HG03039 (cell line): ENCODE data around the gene PDE6C.

Experiments used
- ATAC-seq: cut with Tn5 transposase; IDR thresholded peaks from one replicate; pipeline ENCODE4 v1.9.1; 2021; ENCODE audit warnings: mild to moderate bottlenecking, moderate library complexity; ENCODE audit not compliant: unreplicated experiment

PDE6C gene

DNA sequence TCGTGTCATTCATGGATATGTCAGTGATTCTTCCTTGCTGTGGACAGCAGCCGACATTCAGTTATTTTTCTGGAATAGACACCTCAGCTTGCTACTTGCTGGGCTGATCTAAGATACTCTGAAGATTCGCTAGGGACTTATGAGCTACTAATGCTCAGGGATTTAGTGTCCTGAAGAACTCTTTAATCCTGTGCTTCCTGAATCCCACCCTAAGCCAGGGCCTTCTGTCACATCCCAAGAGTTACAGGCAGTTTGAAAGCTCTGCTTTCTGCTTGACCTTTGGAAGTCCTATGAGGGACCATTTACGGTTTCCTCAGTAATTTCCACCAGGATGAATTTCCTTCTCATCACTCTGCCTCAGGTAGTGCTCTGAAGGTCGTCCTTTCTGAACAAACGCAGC is at the start of gene PDE6C:
TSS of gene PDE6C (plus strand) at position 227 of the 400 bp plus-strand sequence. CDS start 189 bp downstream, outside the sequence.
- ATAC-seq: no peak

DNA sequence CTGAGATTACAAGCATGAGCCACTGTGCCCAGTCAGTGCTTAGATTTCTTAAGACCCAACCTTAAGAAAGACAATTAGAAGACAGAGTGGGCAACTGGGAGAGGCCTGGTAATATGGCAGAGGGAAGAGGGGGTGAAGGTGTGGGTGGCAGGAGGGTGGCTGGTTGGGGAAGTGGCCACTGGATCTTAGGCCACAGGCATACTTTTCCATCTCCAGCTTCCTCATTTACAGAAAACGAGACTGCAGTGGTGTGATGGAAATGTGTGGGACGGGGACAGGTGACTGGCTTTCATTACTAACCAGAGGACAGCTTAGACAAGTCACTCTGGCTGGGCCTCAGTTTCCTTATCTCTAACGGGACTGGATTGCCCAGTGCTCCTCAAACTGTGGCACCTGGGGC is 46.9 kb upstream of the PDE6C start:
- ATAC-seq: no peak

DNA sequence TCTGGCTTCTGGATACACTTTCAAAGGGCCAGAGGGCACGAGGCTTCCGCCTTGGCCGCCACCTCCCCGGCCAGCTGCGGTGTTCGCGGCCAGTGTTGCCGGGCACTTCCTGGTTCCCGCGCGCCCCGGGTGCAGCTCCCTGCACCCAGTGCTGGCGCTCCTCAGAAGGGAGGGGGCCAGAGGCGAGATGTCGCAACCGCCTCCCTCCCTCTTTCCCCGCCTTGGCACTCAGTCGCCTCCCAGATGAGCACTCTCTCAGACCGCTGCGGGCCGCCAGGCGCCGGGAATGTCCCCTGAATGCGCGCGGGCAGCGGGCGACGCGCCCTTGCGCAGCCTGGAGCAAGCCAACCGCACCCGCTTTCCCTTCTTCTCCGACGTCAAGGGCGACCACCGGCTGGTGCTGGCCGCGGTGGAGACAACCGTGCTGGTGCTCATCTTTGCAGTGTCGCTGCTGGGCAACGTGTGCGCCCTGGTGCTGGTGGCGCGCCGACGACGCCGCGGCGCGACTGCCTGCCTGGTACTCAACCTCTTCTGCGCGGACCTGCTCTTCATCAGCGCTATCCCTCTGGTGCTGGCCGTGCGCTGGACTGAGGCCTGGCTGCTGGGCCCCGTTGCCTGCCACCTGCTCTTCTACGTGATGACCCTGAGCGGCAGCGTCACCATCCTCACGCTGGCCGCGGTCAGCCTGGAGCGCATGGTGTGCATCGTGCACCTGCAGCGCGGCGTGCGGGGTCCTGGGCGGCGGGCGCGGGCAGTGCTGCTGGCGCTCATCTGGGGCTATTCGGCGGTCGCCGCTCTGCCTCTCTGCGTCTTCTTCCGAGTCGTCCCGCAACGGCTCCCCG is 45.7 kb upstream of the PDE6C start, which contains the start of gene FFAR4:
TSS of gene FFAR4 (plus strand) at position 231 of the 842 bp plus-strand sequence. CDS start at position 287, 56 bp downstream.
- ATAC-seq: no peak

DNA sequence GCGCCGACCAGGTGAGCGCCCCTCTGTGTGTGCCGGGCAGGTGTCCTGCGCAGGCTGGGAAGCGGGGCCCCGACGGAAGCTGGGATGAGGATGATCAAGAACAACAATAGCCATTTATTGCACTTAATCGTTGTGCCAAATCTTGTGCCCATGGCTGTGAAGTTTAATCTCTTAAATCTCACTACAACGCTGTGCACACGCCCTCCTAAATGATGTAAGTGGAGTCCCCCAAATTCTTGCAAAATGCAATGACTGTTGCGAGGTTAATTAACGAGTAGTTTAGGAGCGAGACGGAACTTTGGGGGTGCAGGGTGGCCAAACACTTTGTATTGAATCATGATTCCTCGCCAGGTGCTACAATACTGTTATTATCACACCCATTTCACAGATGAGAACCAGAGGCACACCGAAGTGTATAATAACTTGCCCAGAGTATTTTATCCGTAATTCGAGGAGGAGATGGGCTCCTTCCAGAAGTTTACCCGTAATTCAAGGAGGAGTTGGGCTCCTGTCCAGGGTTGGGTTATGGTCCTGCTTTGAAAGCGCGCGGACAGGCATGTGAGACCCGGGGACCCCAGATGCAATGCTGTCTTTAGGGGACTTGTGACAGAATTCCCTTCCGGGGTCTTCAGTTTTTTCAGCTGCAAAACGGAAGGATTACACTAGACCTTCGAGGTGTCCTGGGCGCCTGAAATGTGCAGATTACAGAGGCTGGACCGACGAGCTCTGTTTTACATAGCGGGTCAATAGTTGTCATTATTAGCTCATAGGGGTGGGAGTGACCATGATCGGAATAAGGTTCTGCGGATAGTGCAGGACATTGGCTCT is 44.8 kb upstream of the PDE6C start:
- no peak for ATAC-seq

DNA sequence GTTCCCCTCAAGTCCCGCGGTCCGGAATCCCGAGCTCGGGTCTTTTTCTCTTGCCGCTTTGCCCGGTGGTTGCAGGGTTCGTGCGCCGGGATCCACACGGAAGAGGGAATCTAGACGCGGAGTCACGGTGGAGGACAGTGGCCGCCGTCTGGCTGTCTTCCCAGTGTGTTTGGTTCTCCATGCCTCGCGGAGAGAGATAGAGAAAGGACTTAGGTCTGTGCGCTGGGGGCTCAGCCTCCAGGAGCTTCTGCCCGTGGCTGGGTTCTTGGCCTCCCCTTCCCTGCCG is 44.3 kb upstream of the PDE6C start:
- ATAC-seq: no peak

DNA sequence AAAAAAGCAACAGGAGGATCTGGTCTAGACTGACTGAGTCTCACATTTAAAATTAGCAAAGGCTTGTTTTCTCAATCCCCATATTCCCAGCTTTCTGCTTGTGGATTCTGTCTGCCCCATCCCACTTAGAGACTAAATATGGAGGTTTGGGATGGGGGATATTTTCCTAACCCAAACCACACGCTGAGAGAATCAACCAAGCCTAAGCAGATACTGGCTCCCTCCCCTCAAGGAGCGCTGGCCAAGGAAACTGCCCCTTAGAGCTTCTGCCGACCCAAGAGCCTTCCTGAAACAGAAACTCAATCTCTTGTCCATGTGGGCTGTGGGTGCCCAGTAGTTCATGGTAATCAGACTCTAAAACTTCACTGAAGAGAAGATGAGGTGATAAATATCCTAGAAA is 42.0 kb upstream of the PDE6C start:
- no peak for ATAC-seq

DNA sequence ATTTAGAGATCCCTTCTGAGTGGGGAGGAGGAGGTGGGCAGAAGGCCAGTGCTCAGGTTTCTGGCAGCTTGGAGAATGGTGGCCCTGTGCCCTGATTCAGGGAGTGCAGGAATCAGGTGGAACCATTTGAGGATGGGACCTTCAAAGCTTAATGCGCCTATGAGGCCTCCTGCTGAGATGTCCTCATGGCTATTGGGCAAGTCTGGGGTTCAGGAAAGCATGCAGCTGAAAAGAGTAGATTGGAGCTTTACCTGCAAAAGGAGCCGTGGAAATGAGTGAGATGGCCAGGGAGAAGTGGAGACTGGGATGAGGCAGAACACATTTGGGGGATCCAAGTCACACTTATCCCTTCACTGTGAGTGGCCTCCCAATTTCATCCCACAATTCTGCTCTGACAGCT is 39.7 kb upstream of the PDE6C start:
- ATAC-seq: no peak

DNA sequence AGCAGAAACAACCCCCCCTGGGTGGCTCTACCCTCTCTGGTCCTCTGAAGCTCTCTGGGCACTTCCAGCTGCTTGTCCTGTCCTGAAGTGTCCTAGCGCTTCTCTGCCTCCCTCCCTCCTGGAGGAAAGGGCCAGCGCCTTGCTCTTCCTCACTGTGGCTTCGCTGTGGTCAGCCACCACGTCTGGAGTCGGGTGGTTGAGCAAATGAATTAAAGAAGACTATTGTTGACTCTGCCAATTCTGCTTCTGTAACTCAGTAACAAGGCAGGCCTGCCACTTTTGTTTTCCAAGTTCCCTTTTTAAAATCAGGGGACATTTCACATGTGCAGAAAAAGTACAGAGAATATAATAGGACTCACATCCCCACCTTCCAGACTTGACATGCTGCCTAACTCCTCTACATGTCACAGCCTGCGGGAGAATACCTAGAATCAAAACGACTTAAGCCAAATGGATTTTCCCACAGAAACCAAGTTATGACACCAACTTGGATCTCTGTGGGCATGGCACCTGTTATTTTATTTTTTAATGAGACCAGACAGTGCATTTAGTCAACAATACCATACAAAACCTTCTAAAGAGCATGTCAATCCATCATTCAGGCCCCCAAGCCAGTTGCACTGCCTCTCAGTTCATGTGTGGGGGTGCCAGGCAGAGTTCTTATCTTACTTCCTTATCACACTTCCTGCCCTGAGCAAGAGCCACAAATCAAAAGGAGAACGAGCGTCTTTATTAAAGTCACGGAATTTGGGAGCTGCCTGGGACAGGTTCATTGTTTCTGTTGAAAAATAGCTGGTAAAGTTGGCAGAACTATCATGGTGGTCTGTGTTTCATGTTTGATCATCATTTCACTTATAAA is 39.1 kb upstream of the PDE6C start:
- ATAC-seq: no peak

DNA sequence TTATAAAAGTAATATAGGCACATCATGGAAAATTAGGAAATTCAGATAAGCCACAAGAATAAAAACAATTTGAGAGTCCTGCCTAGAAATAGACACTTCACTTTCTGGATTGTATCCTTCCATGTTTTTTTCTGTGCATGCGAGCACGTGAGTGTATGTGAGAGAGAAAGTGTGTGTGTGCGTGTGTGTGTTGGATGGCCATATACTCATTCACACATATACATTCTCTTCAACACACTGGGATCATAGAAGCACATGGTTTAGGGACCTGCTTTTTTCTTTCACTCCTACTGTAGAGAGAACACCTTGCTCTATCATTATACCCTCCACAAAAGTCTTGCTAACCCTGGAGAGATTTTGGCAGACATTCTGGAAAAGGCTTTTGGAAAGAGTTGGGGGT is 38.4 kb upstream of the PDE6C start:
- no peak for ATAC-seq

DNA sequence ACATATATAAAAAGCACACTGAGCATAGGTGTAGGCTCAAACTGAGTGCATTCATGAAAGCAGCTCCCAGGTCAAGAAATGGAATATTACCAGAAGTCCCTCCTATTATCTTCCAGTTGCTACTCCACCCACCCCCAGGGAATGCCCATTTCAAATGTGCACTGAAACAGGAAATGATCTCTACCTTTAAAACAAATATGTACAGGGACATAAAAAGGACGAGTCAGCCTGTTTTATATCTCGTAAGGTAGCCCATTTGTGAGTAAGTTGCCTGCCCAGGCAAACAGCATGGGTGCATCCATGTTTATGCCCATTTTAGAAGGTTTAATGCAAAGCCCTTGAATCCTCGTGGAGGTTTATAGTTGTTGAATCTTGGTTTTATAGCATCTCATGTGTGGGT is 35.4 kb upstream of the PDE6C start:
- ATAC-seq: no peak

DNA sequence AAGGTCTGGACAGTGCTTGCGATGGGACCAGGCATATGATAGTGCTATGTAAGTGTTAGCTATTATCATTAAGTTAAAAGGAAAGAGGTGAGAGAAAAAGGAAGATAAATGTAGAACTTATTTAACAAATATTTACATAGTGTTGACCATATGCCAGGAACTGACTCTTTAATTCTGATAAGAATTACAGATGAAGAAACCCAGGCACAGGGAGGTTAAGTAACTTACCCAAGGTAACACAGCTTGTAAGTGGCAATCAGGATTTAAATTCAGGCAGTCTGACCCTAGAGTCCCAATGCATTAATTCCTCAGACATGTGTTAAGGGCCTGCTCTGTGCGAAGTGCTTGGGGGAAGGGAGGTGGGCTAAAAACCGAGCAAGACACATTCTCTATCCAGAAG is 34.8 kb upstream of the PDE6C start:
- ATAC-seq: no peak

DNA sequence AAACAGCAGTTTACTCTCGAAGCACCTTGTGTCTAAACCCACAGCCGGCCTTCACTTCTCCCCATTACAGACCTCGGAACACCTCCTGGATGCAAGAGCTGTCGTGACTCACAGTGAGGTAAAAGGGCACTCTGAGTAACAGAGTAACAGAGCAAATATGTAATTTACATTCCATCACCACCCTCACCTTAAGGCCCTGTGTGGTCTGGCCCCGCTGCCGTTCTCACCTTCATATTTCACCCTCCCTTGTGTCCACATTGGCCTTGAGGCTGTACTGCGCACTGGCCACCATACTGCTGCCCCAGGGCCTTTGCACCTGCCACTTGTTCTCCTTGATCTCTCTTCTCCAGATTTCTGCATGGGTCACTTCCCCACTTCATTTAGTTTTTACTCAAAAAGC is 33.2 kb upstream of the PDE6C start:
- no peak for ATAC-seq

DNA sequence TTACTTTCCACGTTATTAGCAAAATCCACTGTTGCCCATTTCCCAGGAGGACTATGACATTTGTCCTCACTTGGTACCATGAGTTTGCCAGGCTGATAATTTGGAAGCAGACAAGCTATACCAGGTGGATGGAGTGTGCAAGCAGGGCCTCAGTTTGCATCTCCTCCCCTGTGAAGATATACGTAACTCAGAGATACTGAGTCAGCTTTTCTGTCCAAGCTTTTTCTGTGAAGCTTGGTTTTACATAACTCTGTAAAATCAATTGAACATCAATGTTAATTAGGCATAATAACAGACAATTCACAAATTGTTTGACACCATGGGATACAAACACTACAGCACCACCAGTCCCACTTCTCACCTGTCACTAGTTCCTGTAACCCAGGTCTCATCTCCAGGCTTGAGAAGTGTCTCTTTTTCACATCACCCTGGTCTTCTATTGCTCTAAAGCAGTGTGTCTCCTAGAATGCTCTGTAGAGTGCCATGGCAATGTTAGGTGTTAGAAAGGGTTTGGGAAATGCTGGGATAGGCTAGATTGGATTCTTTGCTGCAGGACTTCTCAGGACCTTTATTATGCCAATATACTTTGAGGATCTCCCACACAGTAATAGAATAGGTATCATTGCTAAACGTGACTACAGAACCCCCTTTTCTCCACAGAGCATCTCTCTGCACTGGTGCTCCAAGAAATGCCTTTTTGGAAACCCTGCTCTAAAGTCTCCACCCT is 32.2 kb upstream of the PDE6C start:
- ATAC-seq: no peak

DNA sequence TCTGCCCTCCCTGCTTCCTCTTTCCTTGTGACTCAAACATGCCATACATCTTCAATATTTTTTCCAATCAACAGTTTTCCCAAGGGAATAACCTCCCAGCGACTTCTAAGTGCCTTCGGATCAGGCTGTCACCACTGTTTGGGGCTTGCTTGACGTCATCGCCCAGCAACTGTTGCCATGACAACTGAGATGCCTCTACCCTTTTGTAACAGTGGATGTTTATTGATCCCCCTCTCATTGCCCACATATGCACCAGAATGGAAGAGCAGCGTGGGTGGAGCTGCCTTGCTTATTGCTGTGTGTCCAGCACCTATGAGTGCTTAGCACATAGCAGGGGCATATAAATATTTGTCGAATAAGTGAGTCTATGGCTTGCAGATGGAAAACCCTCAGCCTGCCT is 31.5 kb upstream of the PDE6C start:
- ATAC-seq: no peak

DNA sequence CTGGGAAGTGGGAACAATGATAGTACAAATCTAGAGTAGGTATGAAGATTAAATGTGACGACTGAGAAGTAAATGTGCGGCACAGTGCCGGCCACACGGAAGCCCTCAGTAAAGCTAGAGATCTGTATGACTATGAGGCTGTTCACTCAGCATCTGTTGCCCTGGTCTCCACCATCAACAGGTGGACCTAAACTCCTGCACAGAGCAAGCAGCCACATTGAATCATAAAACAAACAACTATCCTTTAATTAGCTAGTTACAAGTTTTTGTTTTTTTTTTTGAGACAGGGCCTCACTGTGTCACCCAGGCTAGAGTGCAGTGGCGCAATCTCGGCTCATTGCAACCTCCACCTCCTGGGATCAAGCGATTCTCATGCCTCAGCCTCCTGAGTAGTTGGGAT is 27.9 kb upstream of the PDE6C start:
- ATAC-seq: no peak

DNA sequence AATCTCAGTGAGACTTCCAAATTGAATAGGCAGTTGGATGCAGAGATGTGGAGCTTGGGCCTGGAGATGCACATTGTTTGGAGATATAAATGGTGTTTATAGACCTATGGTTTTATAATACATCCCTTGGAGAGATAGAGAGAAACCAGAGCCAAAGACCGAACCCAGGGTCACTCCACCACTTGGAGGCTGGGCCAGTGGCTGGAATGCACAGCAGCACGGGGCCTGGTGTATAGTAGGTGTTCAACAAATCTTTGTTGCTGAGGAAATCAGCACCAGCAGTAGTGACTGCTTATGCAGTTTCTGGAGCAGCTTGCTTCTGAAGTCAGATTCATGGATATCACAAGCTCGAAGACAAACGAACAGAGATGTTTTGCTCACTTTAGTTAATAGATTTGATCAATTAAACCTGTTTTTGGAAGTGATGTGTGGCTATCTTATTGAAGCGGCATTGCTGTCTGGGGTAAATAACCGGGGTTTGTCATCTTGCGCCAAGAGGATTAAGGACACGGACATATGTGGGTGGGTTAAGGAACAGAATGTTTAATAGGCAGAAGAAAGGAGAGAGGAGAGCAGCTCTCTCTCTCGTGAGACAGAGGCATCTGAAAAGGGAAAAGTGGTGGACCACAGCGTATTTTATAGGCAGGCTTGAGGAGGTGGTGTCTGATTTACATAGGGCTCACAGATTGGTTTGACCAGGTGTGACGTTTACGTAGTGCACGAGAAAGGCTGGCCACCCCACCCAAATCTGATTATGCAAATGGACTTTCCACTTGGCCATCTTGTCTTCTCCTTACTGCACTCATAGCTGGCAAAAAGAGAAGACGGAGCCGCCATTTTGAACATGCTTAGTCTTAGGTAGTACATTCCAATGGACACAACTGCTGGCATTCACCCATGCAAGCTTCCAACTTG is 22.4 kb upstream of the PDE6C start:
- ATAC-seq: no peak

DNA sequence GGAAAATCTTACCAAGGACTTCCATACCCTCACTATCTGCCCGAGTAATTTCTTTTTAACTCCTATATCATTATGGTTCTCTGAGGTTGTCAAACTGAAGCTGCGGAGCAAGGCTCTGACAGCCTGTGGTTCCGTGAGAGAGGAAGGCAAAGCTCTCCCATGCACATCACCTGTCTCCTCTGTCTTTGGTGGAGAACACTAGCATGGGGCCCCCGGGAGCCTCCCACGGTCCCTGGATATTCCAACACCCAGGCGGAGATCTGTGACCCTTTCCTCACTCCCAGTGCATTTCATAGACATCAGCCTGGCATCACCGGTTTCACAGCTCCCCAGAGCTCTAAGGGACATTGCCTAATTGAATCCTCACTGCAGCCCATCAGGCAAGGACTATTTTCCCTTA is 21.7 kb upstream of the PDE6C start:
- ATAC-seq: no peak

DNA sequence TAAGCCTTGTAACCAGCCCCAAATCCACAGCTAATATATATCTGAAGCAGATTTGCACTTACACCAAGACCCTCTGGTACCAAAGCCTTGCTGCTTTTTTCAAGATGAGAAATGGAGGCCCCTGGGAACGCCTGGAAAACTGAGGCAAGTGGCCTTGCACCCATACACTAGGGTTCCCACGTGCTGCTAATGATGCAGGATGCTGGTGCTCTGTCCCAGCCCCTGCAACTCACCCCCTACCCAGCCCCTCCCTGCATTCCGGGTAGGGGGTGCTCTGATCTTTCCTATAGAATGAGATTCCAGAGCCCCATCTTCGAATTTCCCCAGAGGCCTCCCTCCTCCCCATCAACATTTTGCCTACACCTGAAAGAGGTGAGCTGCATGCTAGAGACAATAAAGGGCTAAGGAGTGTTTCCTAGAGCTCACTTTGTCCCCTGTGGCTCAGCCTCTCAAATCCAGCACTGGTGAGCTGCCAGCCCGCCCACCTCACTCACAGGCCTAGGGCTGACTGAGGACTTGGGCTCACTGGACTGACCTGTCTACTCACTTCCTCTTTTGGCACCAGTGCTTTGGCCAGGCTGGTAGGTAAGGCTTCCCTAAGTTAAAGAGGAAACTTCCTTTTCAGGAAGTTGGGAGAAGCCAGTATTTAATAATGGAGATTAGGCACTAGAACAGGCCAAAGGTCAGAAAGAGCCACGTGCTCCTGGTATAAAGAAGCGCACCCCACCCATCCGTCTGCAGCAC is 21.1 kb upstream of the PDE6C start:
- ATAC-seq: no peak

DNA sequence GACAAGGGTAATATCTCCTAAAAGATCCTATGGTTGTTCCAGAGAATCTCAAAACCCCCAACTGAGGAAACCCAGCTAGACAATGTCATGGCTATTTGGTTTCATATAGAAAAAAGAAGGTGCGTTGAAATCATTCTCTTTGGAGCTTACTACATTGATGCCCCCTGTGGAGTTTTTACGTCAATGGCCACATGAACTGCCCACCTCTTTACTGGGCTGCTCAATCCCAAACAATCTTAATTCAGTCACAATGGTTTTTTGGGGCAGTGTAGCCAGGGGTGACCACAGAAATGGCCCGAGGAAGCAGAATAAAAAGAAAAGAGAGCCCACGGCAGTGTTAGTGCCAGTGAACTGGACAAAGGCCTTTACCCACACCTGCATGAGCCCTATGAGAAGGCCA is 19.1 kb upstream of the PDE6C start:
- ATAC-seq: no peak
